HL-60 (cell line): ENCODE measurements around the gene DIP2C.

Source experiments
- DNase-seq, 2 experiments: peaks; one replicate each; pipeline ENCODE4 v3.0.0-alpha.2; 2010 to 2020; ENCODE audit warnings: low read depth in 1 of 2, low spot score in 1 of 2
- H3K27ac ChIP-seq: fragments of 250-450 bp; sonication (Bioruptor Pico); replicated peaks from 2 replicates; pipeline ENCODE4 v1.5.1; 2020; ENCODE audit warnings: mild to moderate bottlenecking, moderate library complexity
- H3K27me3 ChIP-seq: fragments of 250-450 bp; sonication (Bioruptor Pico); 2 replicates; pipeline ENCODE4 v1.5.1; 2021; ENCODE audit warnings: mild to moderate bottlenecking, moderate library complexity; ENCODE audit not compliant: insufficient read depth, poor library complexity, severe bottlenecking
- H3K4me3 ChIP-seq: replicated peaks from 2 replicates; pipeline ENCODE4 v1.5.1; 2011; ENCODE audit warnings: mild to moderate bottlenecking, control low read depth, low read length; ENCODE audit not compliant: insufficient read depth
- GABPA ChIP-seq: IDR thresholded peaks from 2 replicates; pipeline ENCODE4 v1.6.1; 2012; ENCODE audit warnings: low read depth
- POLR2AphosphoS5 ChIP-seq: IDR thresholded peaks from 2 replicates; pipeline ENCODE4 v1.6.1; 2012; ENCODE audit warnings: low read depth
- SPI1 ChIP-seq: IDR thresholded peaks from 2 replicates; pipeline ENCODE4 v1.6.1; 2012; ENCODE audit warnings: low read depth, mild to moderate bottlenecking, borderline replicate concordance
- TF ChIP-seq, protein P1 (sequence below): IDR thresholded peaks from 2 replicates; pipeline ENCODE4 v1.6.1; 2012; ENCODE audit warnings: low read depth; ENCODE audit not compliant: insufficient replicate concordance
- TF ChIP-seq, protein P2 (sequence below): IDR thresholded peaks from one replicate; pipeline ENCODE4 v1.5.1; 2011; ENCODE audit warnings: low read length, control low read depth, inconsistent platforms; ENCODE audit not compliant: insufficient read depth

Gene DIP2C

DNA sequence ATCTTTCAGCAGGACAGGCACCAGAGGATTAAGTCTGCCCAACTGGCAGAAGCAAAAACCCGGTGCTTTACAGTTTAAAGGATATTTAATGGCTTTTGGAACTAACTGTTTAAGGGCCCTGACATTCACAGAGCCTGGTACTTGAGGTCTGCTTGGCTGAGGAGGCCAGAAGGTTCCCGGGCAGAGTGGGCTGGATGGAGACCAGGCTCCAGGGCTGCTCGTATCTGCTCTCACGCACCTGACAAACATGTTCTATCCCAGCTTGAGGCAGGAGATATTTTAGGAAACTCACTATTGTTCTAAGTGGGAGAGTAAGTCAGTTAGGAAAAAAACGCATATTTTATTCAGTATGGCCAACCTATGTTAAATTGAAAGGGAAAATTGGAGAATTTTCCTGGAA is 410.8 kb downstream of the DIP2C start:
- DNase-seq, result no peak
- TF ChIP-seq, protein P1, sequence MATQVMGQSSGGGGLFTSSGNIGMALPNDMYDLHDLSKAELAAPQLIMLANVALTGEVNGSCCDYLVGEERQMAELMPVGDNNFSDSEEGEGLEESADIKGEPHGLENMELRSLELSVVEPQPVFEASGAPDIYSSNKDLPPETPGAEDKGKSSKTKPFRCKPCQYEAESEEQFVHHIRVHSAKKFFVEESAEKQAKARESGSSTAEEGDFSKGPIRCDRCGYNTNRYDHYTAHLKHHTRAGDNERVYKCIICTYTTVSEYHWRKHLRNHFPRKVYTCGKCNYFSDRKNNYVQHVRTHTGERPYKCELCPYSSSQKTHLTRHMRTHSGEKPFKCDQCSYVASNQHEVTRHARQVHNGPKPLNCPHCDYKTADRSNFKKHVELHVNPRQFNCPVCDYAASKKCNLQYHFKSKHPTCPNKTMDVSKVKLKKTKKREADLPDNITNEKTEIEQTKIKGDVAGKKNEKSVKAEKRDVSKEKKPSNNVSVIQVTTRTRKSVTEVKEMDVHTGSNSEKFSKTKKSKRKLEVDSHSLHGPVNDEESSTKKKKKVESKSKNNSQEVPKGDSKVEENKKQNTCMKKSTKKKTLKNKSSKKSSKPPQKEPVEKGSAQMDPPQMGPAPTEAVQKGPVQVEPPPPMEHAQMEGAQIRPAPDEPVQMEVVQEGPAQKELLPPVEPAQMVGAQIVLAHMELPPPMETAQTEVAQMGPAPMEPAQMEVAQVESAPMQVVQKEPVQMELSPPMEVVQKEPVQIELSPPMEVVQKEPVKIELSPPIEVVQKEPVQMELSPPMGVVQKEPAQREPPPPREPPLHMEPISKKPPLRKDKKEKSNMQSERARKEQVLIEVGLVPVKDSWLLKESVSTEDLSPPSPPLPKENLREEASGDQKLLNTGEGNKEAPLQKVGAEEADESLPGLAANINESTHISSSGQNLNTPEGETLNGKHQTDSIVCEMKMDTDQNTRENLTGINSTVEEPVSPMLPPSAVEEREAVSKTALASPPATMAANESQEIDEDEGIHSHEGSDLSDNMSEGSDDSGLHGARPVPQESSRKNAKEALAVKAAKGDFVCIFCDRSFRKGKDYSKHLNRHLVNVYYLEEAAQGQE, result no peak
- no peak for TF ChIP-seq SPI1
- no peak for TF ChIP-seq GABPA
- TF ChIP-seq POLR2AphosphoS5, result no peak
- TF ChIP-seq, protein P2, sequence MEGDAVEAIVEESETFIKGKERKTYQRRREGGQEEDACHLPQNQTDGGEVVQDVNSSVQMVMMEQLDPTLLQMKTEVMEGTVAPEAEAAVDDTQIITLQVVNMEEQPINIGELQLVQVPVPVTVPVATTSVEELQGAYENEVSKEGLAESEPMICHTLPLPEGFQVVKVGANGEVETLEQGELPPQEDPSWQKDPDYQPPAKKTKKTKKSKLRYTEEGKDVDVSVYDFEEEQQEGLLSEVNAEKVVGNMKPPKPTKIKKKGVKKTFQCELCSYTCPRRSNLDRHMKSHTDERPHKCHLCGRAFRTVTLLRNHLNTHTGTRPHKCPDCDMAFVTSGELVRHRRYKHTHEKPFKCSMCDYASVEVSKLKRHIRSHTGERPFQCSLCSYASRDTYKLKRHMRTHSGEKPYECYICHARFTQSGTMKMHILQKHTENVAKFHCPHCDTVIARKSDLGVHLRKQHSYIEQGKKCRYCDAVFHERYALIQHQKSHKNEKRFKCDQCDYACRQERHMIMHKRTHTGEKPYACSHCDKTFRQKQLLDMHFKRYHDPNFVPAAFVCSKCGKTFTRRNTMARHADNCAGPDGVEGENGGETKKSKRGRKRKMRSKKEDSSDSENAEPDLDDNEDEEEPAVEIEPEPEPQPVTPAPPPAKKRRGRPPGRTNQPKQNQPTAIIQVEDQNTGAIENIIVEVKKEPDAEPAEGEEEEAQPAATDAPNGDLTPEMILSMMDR, result no peak
- no peak overlapping the region for H3K4me3 ChIP-seq
- no peaks in the 10 kb centered on the region for H3K27me3 ChIP-seq
- no peak overlapping the region for H3K27ac ChIP-seq

DNA sequence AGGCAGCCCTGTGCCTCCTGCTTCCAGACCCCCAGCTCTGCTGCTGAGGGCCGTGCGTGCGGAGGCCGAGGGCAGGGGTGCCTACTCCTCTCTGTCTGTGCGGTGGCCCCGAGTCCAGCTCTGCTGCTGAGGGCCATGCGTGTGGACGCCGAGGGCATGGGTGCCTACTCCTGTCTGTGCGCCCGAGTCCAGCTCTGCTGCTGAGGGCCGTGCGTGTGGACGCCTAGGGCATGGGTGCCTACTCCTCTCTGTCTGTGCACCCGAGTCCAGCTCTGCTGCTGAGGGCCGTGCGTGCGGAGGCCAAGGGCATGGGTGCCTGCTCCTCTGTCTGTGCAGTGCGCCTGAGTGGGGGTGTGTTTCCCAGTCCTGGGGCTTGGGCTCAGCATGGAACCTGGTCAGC is 411.5 kb downstream of the DIP2C start:
- Histone ChIP-seq H3K27me3 (no peaks in the 10 kb centered on the region), H3K27ac (no peak overlapping the region), H3K4me3 (no peak overlapping the region)
- no peak for DNase-seq
- TF ChIP-seq GABPA (no peak), POLR2AphosphoS5 (no peak)

DNA sequence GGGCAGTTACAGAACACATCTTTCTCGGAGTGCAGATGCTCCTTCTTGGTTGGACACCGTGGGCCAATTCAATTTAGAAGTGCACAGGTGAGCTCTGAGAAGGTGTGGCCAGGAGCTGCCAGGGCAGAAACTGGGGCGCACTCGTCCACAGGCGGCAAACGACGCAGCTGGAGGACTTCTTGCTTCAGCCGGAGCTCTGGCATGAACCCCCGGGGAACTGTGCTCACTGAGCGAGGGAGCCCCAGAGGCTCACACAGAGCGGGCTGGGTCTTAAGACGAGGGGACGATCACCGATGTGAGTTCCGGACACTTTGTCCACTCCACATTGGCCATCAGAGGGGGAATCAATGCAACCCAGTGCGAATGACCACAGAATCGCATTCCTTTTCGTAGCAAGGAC is 413.8 kb downstream of the DIP2C start:
- Histone ChIP-seq H3K27me3 (no peaks in the 10 kb centered on the region), H3K4me3 (no peak overlapping the region), H3K27ac (no peak overlapping the region)
- TF ChIP-seq POLR2AphosphoS5 (no peak), SPI1 (no peak), GABPA (no peak)
- TF ChIP-seq, protein P2, result no peak
- TF ChIP-seq, protein P1, result no peak
- DNase-seq, result no peak

DNA sequence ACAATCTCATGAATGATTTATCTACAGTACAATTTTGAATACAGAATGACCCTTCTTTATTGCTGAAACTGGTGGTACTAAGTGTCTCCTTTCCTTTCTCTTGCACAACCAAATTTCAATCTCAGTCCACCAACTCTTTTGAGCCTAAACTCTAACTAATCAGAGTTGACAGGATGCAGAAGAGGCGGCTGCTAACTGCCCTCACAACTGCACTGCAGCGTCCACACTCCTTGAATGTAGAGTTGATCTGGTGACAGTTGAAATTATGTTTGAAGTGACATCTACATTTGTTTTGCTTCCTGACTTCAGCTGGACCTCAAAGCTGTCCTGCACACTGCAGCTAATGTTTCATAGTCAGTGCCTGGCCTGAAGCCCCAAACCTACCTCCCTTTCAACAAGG is 414.6 kb downstream of the DIP2C start:
- TF ChIP-seq POLR2AphosphoS5 (no peak), GABPA (no peak), SPI1 (no peak)
- TF ChIP-seq, protein P2, result no peak
- TF ChIP-seq, protein P1, result no peak
- H3K27me3 ChIP-seq, result no peaks in the 10 kb centered on the region
- DNase-seq, result no peak
- H3K4me3 ChIP-seq, result no peak overlapping the region
- no peak overlapping the region for H3K27ac ChIP-seq
